ENCODE data around the gene DLEU7. TPM values are rescaled to one million over a fixed set of nuclear protein-coding genes. Genes with fewer than 3 reads are reported as not detected.

DLEU7 gene
- total and polyA plus RNA-seq, 9 of the 15 experiments (the other 6 are each of a cell fraction or from before 2014, with no cell fraction given), result 0.03 to 0.06 TPM; not detected in 7

DNA sequence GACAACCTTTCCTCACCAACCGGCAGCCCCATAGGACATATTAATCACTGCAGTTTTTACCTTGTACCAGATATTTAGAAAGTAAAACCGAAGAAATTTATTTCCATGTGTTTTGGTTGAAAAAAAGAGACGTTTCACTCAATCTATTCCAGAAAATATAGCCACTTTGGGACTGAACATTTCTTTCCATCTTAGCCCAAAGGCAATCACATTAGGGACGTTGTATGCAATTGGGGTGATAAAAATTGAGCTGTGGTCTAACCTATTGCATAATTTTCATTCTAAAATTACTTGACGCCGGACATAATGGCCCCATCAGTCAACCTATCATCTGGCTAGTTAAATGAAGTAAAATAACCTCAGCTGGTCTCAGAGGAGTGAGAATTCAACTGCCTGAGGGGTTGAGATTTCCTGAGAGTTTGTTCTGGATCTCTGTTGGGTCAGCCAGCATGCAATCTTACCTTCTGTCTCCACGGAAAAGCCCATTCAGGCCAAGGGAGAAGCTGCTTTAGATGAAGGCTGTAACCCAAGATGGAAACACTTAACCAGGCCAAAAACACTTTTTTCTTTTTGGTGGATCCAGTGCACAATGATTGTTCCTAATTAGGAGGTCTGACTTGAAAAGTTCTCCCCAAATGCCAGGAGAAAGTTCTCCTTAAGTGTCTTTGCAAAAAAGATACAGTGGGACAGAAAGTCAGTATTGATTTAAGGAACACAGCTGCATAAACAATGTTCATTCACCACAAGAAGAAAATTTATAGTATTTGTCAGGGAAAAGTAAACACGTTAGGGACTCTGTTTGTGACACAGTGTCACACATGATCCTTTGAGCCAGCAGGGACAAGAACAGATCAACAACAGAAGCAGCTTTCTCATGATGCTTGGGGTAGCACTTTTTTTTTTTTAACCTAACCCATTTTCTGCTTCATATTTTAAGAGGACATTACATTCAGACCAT lies 34.1 kb downstream of the DLEU7 start:
- POLR2A ChIA-PET, result no interaction called here
- WGBS (ENCODE audit: insufficient coverage, low coverage, missing lambda C conversion rate), result 6% methylated on average over 8 of the region's 8 CpGs
- Histone ChIP-seq H3K4me3 (no peak overlapping the region), H3K4me1 (replicated peaks in 1 of 2; ENCODE audit: control insufficient read depth in 2 of 2, insufficient read depth in 2 of 2, low read length in 2 of 2) (no peaks in the 10 kb centered on the region; a peak in 1 of 5 replicates), H3K79me2 (ENCODE audit: control insufficient read depth, insufficient read depth, low read length) (no peaks in the 10 kb centered on the region), H3K9me1 (ENCODE audit: control insufficient read depth, insufficient read depth, low read length) (no peaks in the 10 kb centered on the region), H3K9ac (ENCODE audit: insufficient read depth in 1 of 2, low read depth in 2 of 2, low read length in 2 of 2) (no peak overlapping the region), H3K4me2 (ENCODE audit: insufficient read depth, low read length) (no peak overlapping the region), H2AFZ (ENCODE audit: low read depth, low read length) (no peak overlapping the region), H3K27me3 (ENCODE audit: control insufficient read depth in 2 of 2, insufficient read depth in 2 of 2, low read length in 2 of 2) (no peaks in the 10 kb centered on the region), H3K27ac (ENCODE audit: extremely low read depth, low read depth, low read length) (no peak overlapping the region), H4K20me1 (replicated peaks; ENCODE audit: control insufficient read depth, insufficient read depth, low read length) (no peaks in the 10 kb centered on the region), H3K9me3 (replicated peaks; ENCODE audit: control insufficient read depth, insufficient read depth, low read depth, low read length) (no peaks in the 10 kb centered on the region), H3K36me3 (ENCODE audit: control insufficient read depth, insufficient read depth, low read length) (no peaks in the 10 kb centered on the region)
- no peak for ATAC-seq
- no TSS peak for BruUV-seq (replicated peaks)
- in situ Hi-C loops (cut with MboI), result loop anchor here (10.0 kb wide), 1 partner anchor 835 kb away; no protein-coding TSS in a partner anchor
- no peak for FAIRE-seq
- intact Hi-C loops (cut with micrococcal nuclease), result loop anchor here (10.0 kb wide), 2 partner anchors 255 to 645 kb away; no protein-coding TSS in a partner anchor
- CTCF ChIA-PET (ENCODE audit: low intra/inter-chr PET ratio), result no interaction called here
- peak in 1 of 2 experiments; percentile 67; a peak in 2 of 4 replicates for TF ChIP-seq FOXA3 (CRISPR knock-in tag; conservative IDR thresholded peaks at IDR 0.05 in 1 of 2, IDR thresholded peaks at IDR 0.05 in 1 of 2)
- no peak for TF ChIP-seq SMARCA5 (IDR thresholded peaks at IDR 0.05)
- no peak for TF ChIP-seq ZNF165 (CRISPR knock-in tag; IDR thresholded peaks at IDR 0.05; ENCODE audit: borderline replicate concordance)
- TF ChIP-seq MIER1 (IDR thresholded peaks at IDR 0.05; ENCODE audit: low read depth), result no peak
- TF ChIP-seq BCL6 (CRISPR knock-in tag; IDR thresholded peaks at IDR 0.05), result no peak
- TF ChIP-seq ELF2 (CRISPR knock-in tag; IDR thresholded peaks at IDR 0.05), result no peak
- TF ChIP-seq ZNF12 (CRISPR knock-in tag; IDR thresholded peaks at IDR 0.05), result no peak
- TF ChIP-seq MEIS2 (IDR thresholded peaks at IDR 0.05; ENCODE audit: partially characterized antibody), result peak; percentile 42
- TF ChIP-seq, protein P1, sequence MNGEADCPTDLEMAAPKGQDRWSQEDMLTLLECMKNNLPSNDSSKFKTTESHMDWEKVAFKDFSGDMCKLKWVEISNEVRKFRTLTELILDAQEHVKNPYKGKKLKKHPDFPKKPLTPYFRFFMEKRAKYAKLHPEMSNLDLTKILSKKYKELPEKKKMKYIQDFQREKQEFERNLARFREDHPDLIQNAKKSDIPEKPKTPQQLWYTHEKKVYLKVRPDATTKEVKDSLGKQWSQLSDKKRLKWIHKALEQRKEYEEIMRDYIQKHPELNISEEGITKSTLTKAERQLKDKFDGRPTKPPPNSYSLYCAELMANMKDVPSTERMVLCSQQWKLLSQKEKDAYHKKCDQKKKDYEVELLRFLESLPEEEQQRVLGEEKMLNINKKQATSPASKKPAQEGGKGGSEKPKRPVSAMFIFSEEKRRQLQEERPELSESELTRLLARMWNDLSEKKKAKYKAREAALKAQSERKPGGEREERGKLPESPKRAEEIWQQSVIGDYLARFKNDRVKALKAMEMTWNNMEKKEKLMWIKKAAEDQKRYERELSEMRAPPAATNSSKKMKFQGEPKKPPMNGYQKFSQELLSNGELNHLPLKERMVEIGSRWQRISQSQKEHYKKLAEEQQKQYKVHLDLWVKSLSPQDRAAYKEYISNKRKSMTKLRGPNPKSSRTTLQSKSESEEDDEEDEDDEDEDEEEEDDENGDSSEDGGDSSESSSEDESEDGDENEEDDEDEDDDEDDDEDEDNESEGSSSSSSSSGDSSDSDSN (IDR thresholded peaks at IDR 0.05; ENCODE audit: borderline replicate concordance in 1 of 2, low read depth in 2 of 2, low read length in 2 of 2), result no peak
- TF ChIP-seq, protein P2, sequence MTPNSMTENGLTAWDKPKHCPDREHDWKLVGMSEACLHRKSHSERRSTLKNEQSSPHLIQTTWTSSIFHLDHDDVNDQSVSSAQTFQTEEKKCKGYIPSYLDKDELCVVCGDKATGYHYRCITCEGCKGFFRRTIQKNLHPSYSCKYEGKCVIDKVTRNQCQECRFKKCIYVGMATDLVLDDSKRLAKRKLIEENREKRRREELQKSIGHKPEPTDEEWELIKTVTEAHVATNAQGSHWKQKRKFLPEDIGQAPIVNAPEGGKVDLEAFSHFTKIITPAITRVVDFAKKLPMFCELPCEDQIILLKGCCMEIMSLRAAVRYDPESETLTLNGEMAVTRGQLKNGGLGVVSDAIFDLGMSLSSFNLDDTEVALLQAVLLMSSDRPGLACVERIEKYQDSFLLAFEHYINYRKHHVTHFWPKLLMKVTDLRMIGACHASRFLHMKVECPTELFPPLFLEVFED (CRISPR knock-in tag; conservative IDR thresholded peaks at IDR 0.05), result no peak
- TF ChIP-seq, protein P3, sequence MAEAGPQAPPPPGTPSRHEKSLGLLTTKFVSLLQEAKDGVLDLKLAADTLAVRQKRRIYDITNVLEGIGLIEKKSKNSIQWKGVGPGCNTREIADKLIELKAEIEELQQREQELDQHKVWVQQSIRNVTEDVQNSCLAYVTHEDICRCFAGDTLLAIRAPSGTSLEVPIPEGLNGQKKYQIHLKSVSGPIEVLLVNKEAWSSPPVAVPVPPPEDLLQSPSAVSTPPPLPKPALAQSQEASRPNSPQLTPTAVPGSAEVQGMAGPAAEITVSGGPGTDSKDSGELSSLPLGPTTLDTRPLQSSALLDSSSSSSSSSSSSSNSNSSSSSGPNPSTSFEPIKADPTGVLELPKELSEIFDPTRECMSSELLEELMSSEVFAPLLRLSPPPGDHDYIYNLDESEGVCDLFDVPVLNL (CRISPR knock-in tag; IDR thresholded peaks at IDR 0.05; ENCODE audit: low read depth), result no peak
- no peak for TF ChIP-seq ETV6 (IDR thresholded peaks at IDR 0.05; ENCODE audit: borderline replicate concordance in 1 of 2, low read depth in 2 of 2, low read length in 1 of 2)
- no peak for TF ChIP-seq ETV6 (CRISPR knock-in tag; IDR thresholded peaks at IDR 0.05; ENCODE audit: borderline replicate concordance)
- TF ChIP-seq ZNF75A (CRISPR knock-in tag; IDR thresholded peaks at IDR 0.05), result no peak
- no peak for TF ChIP-seq CREBBP (IDR thresholded peaks at IDR 0.05; ENCODE audit: low read depth, low read length)
- TF ChIP-seq, protein P4, sequence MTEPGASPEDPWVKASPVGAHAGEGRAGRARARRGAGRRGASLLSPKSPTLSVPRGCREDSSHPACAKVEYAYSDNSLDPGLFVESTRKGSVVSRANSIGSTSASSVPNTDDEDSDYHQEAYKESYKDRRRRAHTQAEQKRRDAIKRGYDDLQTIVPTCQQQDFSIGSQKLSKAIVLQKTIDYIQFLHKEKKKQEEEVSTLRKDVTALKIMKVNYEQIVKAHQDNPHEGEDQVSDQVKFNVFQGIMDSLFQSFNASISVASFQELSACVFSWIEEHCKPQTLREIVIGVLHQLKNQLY (CRISPR knock-in tag; conservative IDR thresholded peaks at IDR 0.05), result no peak
- DNase-seq (ENCODE audit: extremely low read depth in 1 of 4, low spot score in 3 of 4), result no peak

All from K562 (cell line).